SJCRH30 (cell line): ENCODE measurements around the gene CLEC18B. TPM values are rescaled to one million over a fixed set of nuclear protein-coding genes. Genes with fewer than 3 reads are reported as not detected.
"Not testable (repeated sequence)": the region's sequence is repeated elsewhere in the genome, so short reads cannot be mapped to it uniquely, and the experiment has no call there.

ENCODE experiments used
- DNase-seq, 2 experiments: peaks; one replicate each; pipeline ENCODE4 v3.0.0-alpha.2; 2015 to 2020
- H3K27ac ChIP-seq: fragments of 250-450 bp; sonication (Bioruptor Pico); 2 replicates; pipeline ENCODE4 v1.5.1; 2020; ENCODE audit warnings: mild to moderate bottlenecking, moderate library complexity
- H3K27me3 ChIP-seq: fragments of 250-450 bp; sonication (Bioruptor Pico); 2 replicates; pipeline ENCODE4 v1.5.1; 2020; ENCODE audit warnings: mild to moderate bottlenecking, moderate library complexity
- H3K36me3 ChIP-seq: fragments of 250-450 bp; sonication (Bioruptor Pico); 2 replicates; pipeline ENCODE4 v1.5.1; 2020; ENCODE audit warnings: mild to moderate bottlenecking, moderate library complexity
- H3K4me1 ChIP-seq: fragments of 250-450 bp; sonication (Bioruptor Pico); 2 replicates; pipeline ENCODE4 v1.5.1; 2020; ENCODE audit warnings: mild to moderate bottlenecking, moderate library complexity
- H3K4me3 ChIP-seq: fragments of 250-450 bp; sonication (Bioruptor Pico); 2 replicates; pipeline ENCODE4 v1.5.1; 2020; ENCODE audit warnings: mild to moderate bottlenecking, moderate library complexity
- H3K9me3 ChIP-seq: fragments of 250-450 bp; sonication (Bioruptor Pico); replicated peaks from 2 replicates; pipeline ENCODE4 v1.5.1; 2020; ENCODE audit warnings: mild to moderate bottlenecking, moderate library complexity
- total RNA-seq: library from RNA; depleted of rRNA; stranded (reverse); fragments of >200 nt; shearing (Covaris generic); gene quantifications from 2 replicates; pipeline ENCODE4 v1.2.3, GENCODE V29; 2014

Gene CLEC18B
- total RNA-seq, 1 experiment from 2014 or later = not detected

GRCh38 chr16:74404148-74404933 lies 16.9 kb downstream of the CLEC18B start:
- not testable (repeated sequence) for H3K27ac ChIP-seq, H3K36me3 ChIP-seq, H3K27me3 ChIP-seq, DNase-seq, H3K4me3 ChIP-seq, H3K9me3 ChIP-seq, H3K4me1 ChIP-seq

GRCh38 chr16:74400238-74400637 lies 21.0 kb downstream of the CLEC18B start:
- not testable (repeated sequence) for DNase-seq, H3K27ac ChIP-seq, H3K4me3 ChIP-seq, H3K4me1 ChIP-seq, H3K36me3 ChIP-seq, H3K27me3 ChIP-seq, H3K9me3 ChIP-seq

GRCh38 chr16:74398212-74398895 lies 22.9 kb downstream of the CLEC18B start:
- H3K27ac ChIP-seq, H3K36me3 ChIP-seq: not testable (repeated sequence)
- DNase-seq = peak; percentile 29 to 47

GRCh38 chr16:74396521-74397017 lies 24.7 kb downstream of the CLEC18B start:
- not testable (repeated sequence) for H3K4me3 ChIP-seq, H3K36me3 ChIP-seq, H3K27ac ChIP-seq, H3K4me1 ChIP-seq, H3K9me3 ChIP-seq, H3K27me3 ChIP-seq
- peak in 1 of 2 experiments; percentile 13 for DNase-seq

More at GRCh38 chr16:74398212-74398895, 22.9 kb downstream of the CLEC18B start:
- H3K4me3 ChIP-seq = peak overlapping the region; percentile 24; the same call in 1 of the 2 replicates
- H3K9me3 ChIP-seq, H3K4me1 ChIP-seq, H3K27me3 ChIP-seq: not testable (repeated sequence)

GRCh38 chr16:74394604-74395003 lies 26.7 kb downstream of the CLEC18B start:
- H3K27me3 ChIP-seq, H3K4me3 ChIP-seq, H3K4me1 ChIP-seq, H3K36me3 ChIP-seq, H3K27ac ChIP-seq, DNase-seq, H3K9me3 ChIP-seq: not testable (repeated sequence)

GRCh38 chr16:74394131-74394530 lies 27.1 kb downstream of the CLEC18B start:
- not testable (repeated sequence) for H3K27ac ChIP-seq, H3K27me3 ChIP-seq, H3K4me3 ChIP-seq, H3K4me1 ChIP-seq, H3K9me3 ChIP-seq, DNase-seq, H3K36me3 ChIP-seq

GRCh38 chr16:74391454-74392050 lies 29.7 kb downstream of the CLEC18B start:
- H3K9me3 ChIP-seq, H3K4me1 ChIP-seq, H3K36me3 ChIP-seq, DNase-seq, H3K27ac ChIP-seq, H3K27me3 ChIP-seq, H3K4me3 ChIP-seq: not testable (repeated sequence)

GRCh38 chr16:74382339-74383034 lies 38.8 kb downstream of the CLEC18B start:
- H3K36me3 ChIP-seq, H3K4me3 ChIP-seq, H3K9me3 ChIP-seq, DNase-seq, H3K27ac ChIP-seq, H3K27me3 ChIP-seq, H3K4me1 ChIP-seq: not testable (repeated sequence)

GRCh38 chr16:74373847-74374184 lies 47.5 kb downstream of the CLEC18B start:
- DNase-seq, H3K27ac ChIP-seq, H3K9me3 ChIP-seq, H3K4me3 ChIP-seq, H3K36me3 ChIP-seq, H3K4me1 ChIP-seq, H3K27me3 ChIP-seq: not testable (repeated sequence)

GRCh38 chr16:74372953-74373846 lies 48.1 kb downstream of the CLEC18B start:
- Histone ChIP-seq H3K4me3 (no peak overlapping the region), H3K27me3 (no peaks in the 10 kb centered on the region), H3K9me3 (no peaks in the 10 kb centered on the region), H3K4me1 (no peaks in the 10 kb centered on the region), H3K36me3 (no peaks in the 10 kb centered on the region), H3K27ac (no peak overlapping the region)
- no peak for DNase-seq

GRCh38 chr16:74372369-74372768 lies 48.9 kb downstream of the CLEC18B start:
- H3K4me3 ChIP-seq = no peak overlapping the region
- no peaks in the 10 kb centered on the region for H3K4me1 ChIP-seq
- H3K27me3 ChIP-seq = no peaks in the 10 kb centered on the region
- no peak overlapping the region for H3K27ac ChIP-seq
- H3K9me3 ChIP-seq = no peaks in the 10 kb centered on the region
- DNase-seq = no peak
- no peaks in the 10 kb centered on the region for H3K36me3 ChIP-seq

GRCh38 chr16:74370338-74371135 lies 50.7 kb downstream of the CLEC18B start:
- H3K4me3 ChIP-seq, H3K27me3 ChIP-seq, DNase-seq, H3K9me3 ChIP-seq, H3K36me3 ChIP-seq, H3K4me1 ChIP-seq, H3K27ac ChIP-seq: not testable (repeated sequence)

- peak overlapping the region; percentile 20; the same call in 1 of the 2 replicates for H3K27ac ChIP-seq
- not testable (repeated sequence) for H3K4me1 ChIP-seq, H3K9me3 ChIP-seq, H3K36me3 ChIP-seq, H3K27me3 ChIP-seq
- peak overlapping the region; percentile 59 for H3K4me3 ChIP-seq
- DNase-seq = peak; percentile 94 to 96
Observed at GRCh38 chr16:74368002-74368911, 53.0 kb downstream of the CLEC18B start.
